ENCODE data around the gene RPL22L1.

DNA sequence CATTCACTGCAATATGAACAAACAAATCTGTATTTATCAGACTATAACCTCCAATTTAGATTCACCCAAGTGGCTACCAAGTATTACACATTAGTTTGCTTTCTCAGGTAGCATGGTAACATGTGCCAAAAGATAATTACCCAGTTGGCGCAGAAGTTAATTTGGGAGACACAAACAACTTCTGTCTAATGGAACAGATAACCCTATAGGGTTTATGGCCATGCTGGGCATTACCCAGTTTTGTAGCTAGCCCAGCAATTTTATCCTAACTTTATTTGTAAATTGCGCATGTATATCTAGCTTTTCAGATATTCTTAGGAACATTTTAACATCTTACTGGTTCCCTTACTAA, 780 bp downstream of the RPL22L1 start:
- TF ChIP-seq, protein P1, sequence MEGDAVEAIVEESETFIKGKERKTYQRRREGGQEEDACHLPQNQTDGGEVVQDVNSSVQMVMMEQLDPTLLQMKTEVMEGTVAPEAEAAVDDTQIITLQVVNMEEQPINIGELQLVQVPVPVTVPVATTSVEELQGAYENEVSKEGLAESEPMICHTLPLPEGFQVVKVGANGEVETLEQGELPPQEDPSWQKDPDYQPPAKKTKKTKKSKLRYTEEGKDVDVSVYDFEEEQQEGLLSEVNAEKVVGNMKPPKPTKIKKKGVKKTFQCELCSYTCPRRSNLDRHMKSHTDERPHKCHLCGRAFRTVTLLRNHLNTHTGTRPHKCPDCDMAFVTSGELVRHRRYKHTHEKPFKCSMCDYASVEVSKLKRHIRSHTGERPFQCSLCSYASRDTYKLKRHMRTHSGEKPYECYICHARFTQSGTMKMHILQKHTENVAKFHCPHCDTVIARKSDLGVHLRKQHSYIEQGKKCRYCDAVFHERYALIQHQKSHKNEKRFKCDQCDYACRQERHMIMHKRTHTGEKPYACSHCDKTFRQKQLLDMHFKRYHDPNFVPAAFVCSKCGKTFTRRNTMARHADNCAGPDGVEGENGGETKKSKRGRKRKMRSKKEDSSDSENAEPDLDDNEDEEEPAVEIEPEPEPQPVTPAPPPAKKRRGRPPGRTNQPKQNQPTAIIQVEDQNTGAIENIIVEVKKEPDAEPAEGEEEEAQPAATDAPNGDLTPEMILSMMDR (IDR thresholded peaks at IDR 0.05) = no peak
- no peak for TF ChIP-seq EZH2 (IDR thresholded peaks at IDR 0.05; ENCODE audit: borderline replicate concordance, insufficient read depth, low read depth, low read length, poor library complexity, severe bottlenecking)
